Measurements from ENCODE around the gene ACOT7.

Gene ACOT7

GRCh38 chr1:6353955-6354658 lies 39.5 kb downstream of the ACOT7 start:
- H3K27ac Mint-ChIP-seq = no peak overlapping the region
- peaks cover 28% of the 10 kb centered on the region for H3K4me1 Mint-ChIP-seq (ENCODE audit: low read depth)
- DNase-seq = no peak
- H3K9me3 Mint-ChIP-seq = no peaks in the 10 kb centered on the region
- H3K27me3 Mint-ChIP-seq = no peaks in the 10 kb centered on the region
- H3K36me3 Mint-ChIP-seq (ENCODE audit: low read depth) = peaks cover 6% of the 10 kb centered on the region
- no peak overlapping the region for H3K4me3 Mint-ChIP-seq

GRCh38 chr1:6353619-6353954 lies 40.0 kb downstream of the ACOT7 start:
- no peak for DNase-seq
- Mint-ChIP-seq H3K27ac (no peak overlapping the region), H3K9me3 (no peaks in the 10 kb centered on the region), H3K4me1 (ENCODE audit: low read depth) (peaks cover 28% of the 10 kb centered on the region), H3K36me3 (ENCODE audit: low read depth) (peaks cover 7% of the 10 kb centered on the region), H3K4me3 (no peak overlapping the region), H3K27me3 (no peaks in the 10 kb centered on the region)

- peak overlapping the region; percentile 59 for H3K27ac Mint-ChIP-seq
- H3K36me3 Mint-ChIP-seq (ENCODE audit: low read depth) = peaks cover 17% of the 10 kb centered on the region
- H3K9me3 Mint-ChIP-seq = no peaks in the 10 kb centered on the region
These were observed 41.4 kb downstream of the ACOT7 start for GRCh38 chr1:6352138-6352563.

GRCh38 chr1:6351480-6352137 lies 42.0 kb downstream of the ACOT7 start:
- Mint-ChIP-seq H3K9me3 (no peaks in the 10 kb centered on the region), H3K4me1 (ENCODE audit: low read depth) (peaks cover 26% of the 10 kb centered on the region), H3K4me3 (no peak overlapping the region), H3K27ac (peak overlapping the region; percentile 59), H3K27me3 (no peaks in the 10 kb centered on the region), H3K36me3 (ENCODE audit: low read depth) (peaks cover 18% of the 10 kb centered on the region)
- DNase-seq = no peak

More at GRCh38 chr1:6352138-6352563, 41.4 kb downstream of the ACOT7 start:
- Mint-ChIP-seq H3K4me1 (ENCODE audit: low read depth) (peaks cover 26% of the 10 kb centered on the region), H3K4me3 (no peak overlapping the region), H3K27me3 (no peaks in the 10 kb centered on the region)
- no peak for DNase-seq

GRCh38 chr1:6350416-6351088 lies 43.0 kb downstream of the ACOT7 start:
- H3K27me3 Mint-ChIP-seq = no peaks in the 10 kb centered on the region
- H3K4me1 Mint-ChIP-seq (ENCODE audit: low read depth) = peaks cover 26% of the 10 kb centered on the region
- H3K27ac Mint-ChIP-seq = no peak overlapping the region
- no peaks in the 10 kb centered on the region for H3K9me3 Mint-ChIP-seq
- no peak for DNase-seq
- peaks cover 27% of the 10 kb centered on the region for H3K36me3 Mint-ChIP-seq (ENCODE audit: low read depth)
- no peak overlapping the region for H3K4me3 Mint-ChIP-seq

- DNase-seq = no peak
- no peaks in the 10 kb centered on the region for H3K9me3 Mint-ChIP-seq
- H3K36me3 Mint-ChIP-seq (ENCODE audit: low read depth) = peaks cover 31% of the 10 kb centered on the region
- peak overlapping the region; percentile 71 for H3K27ac Mint-ChIP-seq
- H3K4me3 Mint-ChIP-seq = no peak overlapping the region
- H3K4me1 Mint-ChIP-seq (ENCODE audit: low read depth) = peaks cover 23% of the 10 kb centered on the region
- no peaks in the 10 kb centered on the region for H3K27me3 Mint-ChIP-seq
These were observed 44.2 kb downstream of the ACOT7 start for GRCh38 chr1:6349254-6349943.

GRCh38 chr1:6348511-6349191 lies 44.9 kb downstream of the ACOT7 start:
- DNase-seq = peak; percentile 66
- Mint-ChIP-seq H3K4me1 (ENCODE audit: low read depth) (peaks cover 23% of the 10 kb centered on the region), H3K4me3 (peak overlapping the region; percentile 49), H3K9me3 (no peaks in the 10 kb centered on the region), H3K27me3 (no peaks in the 10 kb centered on the region), H3K27ac (peak overlapping the region; percentile 71), H3K36me3 (ENCODE audit: low read depth) (peaks cover 31% of the 10 kb centered on the region)

- peak; percentile 79 for DNase-seq
- no peaks in the 10 kb centered on the region for H3K27me3 Mint-ChIP-seq
These were observed 45.7 kb downstream of the ACOT7 start for GRCh38 chr1:6347641-6348487.

GRCh38 chr1:6345460-6345859 lies 48.1 kb downstream of the ACOT7 start:
- DNase-seq = no peak
- H3K4me3 Mint-ChIP-seq = no peak overlapping the region
- H3K27ac Mint-ChIP-seq = no peak overlapping the region
- peaks cover 23% of the 10 kb centered on the region for H3K4me1 Mint-ChIP-seq (ENCODE audit: low read depth)
- no peaks in the 10 kb centered on the region for H3K9me3 Mint-ChIP-seq
- peaks cover 36% of the 10 kb centered on the region for H3K36me3 Mint-ChIP-seq (ENCODE audit: low read depth)
- H3K27me3 Mint-ChIP-seq = no peaks in the 10 kb centered on the region

More at GRCh38 chr1:6347641-6348487, 45.7 kb downstream of the ACOT7 start:
- peaks cover 23% of the 10 kb centered on the region for H3K4me1 Mint-ChIP-seq (ENCODE audit: low read depth)
- peak overlapping the region; percentile 71 for H3K27ac Mint-ChIP-seq
- peak overlapping the region; percentile 49 for H3K4me3 Mint-ChIP-seq
- no peaks in the 10 kb centered on the region for H3K9me3 Mint-ChIP-seq
- peaks cover 33% of the 10 kb centered on the region for H3K36me3 Mint-ChIP-seq (ENCODE audit: low read depth)

- peaks cover 36% of the 10 kb centered on the region for H3K36me3 Mint-ChIP-seq (ENCODE audit: low read depth)
- no peak for DNase-seq
- no peak overlapping the region for H3K27ac Mint-ChIP-seq
- H3K27me3 Mint-ChIP-seq = no peaks in the 10 kb centered on the region
- no peak overlapping the region for H3K4me3 Mint-ChIP-seq
- H3K9me3 Mint-ChIP-seq = no peaks in the 10 kb centered on the region
- peaks cover 23% of the 10 kb centered on the region for H3K4me1 Mint-ChIP-seq (ENCODE audit: low read depth)
These were observed 48.6 kb downstream of the ACOT7 start for GRCh38 chr1:6345009-6345408.

- no peaks in the 10 kb centered on the region for H3K9me3 Mint-ChIP-seq
- H3K27ac Mint-ChIP-seq = no peak overlapping the region
- peaks cover 12% of the 10 kb centered on the region for H3K4me1 Mint-ChIP-seq (ENCODE audit: low read depth)
- no peaks in the 10 kb centered on the region for H3K27me3 Mint-ChIP-seq
- peaks cover 31% of the 10 kb centered on the region for H3K36me3 Mint-ChIP-seq (ENCODE audit: low read depth)
- DNase-seq = peak; percentile 66
- no peak overlapping the region for H3K4me3 Mint-ChIP-seq
These were observed 49.8 kb downstream of the ACOT7 start for GRCh38 chr1:6343506-6344405.

- Mint-ChIP-seq H3K9me3 (no peaks in the 10 kb centered on the region), H3K4me1 (ENCODE audit: low read depth) (no peaks in the 10 kb centered on the region), H3K27ac (no peak overlapping the region), H3K36me3 (ENCODE audit: low read depth) (peaks cover 28% of the 10 kb centered on the region), H3K4me3 (no peak overlapping the region), H3K27me3 (no peaks in the 10 kb centered on the region)
- no peak for DNase-seq
These were observed 51.5 kb downstream of the ACOT7 start for GRCh38 chr1:6342056-6342455.

- no peak for DNase-seq
- Mint-ChIP-seq H3K9me3 (no peaks in the 10 kb centered on the region), H3K27ac (no peak overlapping the region), H3K36me3 (ENCODE audit: low read depth) (peaks cover 14% of the 10 kb centered on the region), H3K4me1 (ENCODE audit: low read depth) (no peaks in the 10 kb centered on the region), H3K27me3 (no peaks in the 10 kb centered on the region), H3K4me3 (no peak overlapping the region)
These were observed 54.9 kb downstream of the ACOT7 start for GRCh38 chr1:6338695-6339094.

Data from activated T-cell treated with anti-CD3 and anti-CD28 coated beads, Interleukin-2, amount 50 U/mL, for 24 hours (primary cell).